Left forelimb (tissue), 1 donor: Measurements from ENCODE around the gene CARD16.
"Not testable (repeated sequence)": the region's sequence is repeated elsewhere in the genome, so short reads cannot be mapped to it uniquely, and the experiment has no call there.

Source experiments
- DNase-seq: peaks from one replicate; pipeline ENCODE4 v3.0.0-alpha.2; 2018; ENCODE audit warnings: low spot score

Gene CARD16

GRCh38 chr11:105044557-105045524 lies at the start of gene CARD16:
TSS of gene CARD16 (minus strand) at chr11:105045335. CDS start at chr11:105045297, 38 bp downstream.
- DNase-seq, result not testable (repeated sequence)

- DNase-seq, result no peak
Observed at GRCh38 chr11:105092256-105093239, 47.4 kb upstream of the CARD16 start.

GRCh38 chr11:105081412-105082150 lies 36.4 kb upstream of the CARD16 start:
- no peak for DNase-seq

GRCh38 chr11:105080171-105080906 lies 35.2 kb upstream of the CARD16 start:
- DNase-seq, result not testable (repeated sequence)

DNA sequence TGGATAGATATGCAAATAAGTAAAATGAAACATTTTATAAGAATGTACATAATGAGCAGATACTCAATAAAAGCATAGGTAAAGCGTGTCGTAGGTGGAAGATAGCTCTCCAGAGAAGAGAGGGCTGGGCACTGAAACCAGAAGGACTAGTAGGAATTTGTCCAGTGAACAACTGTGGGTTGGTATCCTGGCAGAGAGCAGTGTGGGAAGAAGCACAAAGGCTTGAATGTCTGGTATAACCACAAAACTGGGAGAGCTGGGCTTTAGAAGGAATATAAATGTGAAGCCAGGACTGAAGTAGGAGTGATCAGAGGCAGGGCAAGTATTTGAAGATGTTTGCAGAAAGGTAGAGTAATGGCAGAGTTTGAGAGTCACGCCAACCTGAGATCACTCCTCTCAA lies 33.1 kb upstream of the CARD16 start:
- no peak for DNase-seq

DNA sequence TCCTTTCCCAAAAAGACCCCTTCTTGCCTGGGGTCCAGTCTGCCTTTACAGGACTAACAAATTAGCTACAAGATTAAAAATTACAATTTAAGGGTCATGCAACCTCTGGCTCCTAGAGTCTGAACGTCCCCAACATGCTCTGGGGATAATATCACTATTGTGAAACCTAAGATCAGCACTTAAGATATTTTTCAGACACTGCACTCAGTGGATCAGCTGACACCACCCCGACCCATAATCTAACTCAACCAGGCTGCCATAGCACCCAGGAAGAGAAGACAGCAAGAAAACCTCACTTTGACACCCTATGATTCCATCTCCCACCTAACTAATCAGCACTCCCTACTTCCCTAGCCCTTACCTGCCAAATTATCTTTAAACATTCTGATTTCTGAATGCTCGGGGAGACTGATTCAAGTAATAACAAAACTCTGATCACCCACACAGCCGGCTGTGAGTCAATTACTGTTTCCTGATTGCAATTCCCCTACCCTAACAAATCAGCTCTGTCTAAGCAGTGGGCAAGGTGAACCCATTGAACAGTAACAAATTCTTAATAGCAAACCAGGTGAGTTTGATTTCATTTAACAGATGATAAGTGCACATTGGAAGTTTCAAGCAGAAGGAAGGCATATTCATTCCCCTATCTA lies 32.1 kb upstream of the CARD16 start:
- not testable (repeated sequence) for DNase-seq

DNA sequence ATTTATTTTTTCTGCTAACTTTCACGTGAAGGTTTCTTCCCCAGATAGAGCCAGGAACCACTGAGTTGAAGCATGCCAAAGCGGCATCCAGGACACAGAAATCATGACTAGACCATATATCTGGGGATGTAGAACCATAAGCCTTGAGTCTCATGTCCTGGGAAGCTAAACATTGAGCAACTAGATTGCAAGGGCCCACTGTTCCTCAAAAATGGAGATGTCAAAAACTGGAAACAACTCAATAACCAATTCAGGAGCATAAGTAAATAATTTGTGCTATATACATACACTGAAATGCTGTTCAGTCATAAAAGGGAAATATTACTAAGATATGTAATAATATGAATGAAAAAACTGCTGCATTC lies 29.0 kb upstream of the CARD16 start:
- no peak for DNase-seq

- DNase-seq, result no peak
Observed at GRCh38 chr11:105073456-105074165, 28.5 kb upstream of the CARD16 start.

- not testable (repeated sequence) for DNase-seq
Observed at GRCh38 chr11:105072080-105072479, 26.9 kb upstream of the CARD16 start.

GRCh38 chr11:105071089-105071732 lies 26.1 kb upstream of the CARD16 start:
- no peak for DNase-seq

DNA sequence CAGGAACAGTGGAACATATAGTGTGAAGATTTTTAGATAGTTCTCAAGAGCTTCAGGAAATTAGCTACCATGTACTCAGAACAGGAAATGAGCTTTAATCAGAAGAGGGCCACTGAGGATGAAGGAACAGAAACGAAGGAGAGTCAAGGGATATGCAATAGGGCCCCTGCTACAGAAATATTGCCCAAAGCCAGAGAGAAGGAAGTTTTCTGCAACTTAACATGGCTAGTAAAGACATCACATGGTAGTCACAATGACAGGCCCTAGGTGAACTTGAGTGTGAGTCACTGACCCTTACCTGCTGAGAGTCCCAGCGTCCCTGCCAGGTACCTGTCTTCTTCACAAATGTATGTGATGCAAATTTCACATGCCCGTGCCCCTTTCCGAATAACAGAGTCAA lies 25.2 kb upstream of the CARD16 start:
- no peak for DNase-seq

GRCh38 chr11:105069749-105070148 lies 24.6 kb upstream of the CARD16 start:
- DNase-seq, result not testable (repeated sequence)

DNA sequence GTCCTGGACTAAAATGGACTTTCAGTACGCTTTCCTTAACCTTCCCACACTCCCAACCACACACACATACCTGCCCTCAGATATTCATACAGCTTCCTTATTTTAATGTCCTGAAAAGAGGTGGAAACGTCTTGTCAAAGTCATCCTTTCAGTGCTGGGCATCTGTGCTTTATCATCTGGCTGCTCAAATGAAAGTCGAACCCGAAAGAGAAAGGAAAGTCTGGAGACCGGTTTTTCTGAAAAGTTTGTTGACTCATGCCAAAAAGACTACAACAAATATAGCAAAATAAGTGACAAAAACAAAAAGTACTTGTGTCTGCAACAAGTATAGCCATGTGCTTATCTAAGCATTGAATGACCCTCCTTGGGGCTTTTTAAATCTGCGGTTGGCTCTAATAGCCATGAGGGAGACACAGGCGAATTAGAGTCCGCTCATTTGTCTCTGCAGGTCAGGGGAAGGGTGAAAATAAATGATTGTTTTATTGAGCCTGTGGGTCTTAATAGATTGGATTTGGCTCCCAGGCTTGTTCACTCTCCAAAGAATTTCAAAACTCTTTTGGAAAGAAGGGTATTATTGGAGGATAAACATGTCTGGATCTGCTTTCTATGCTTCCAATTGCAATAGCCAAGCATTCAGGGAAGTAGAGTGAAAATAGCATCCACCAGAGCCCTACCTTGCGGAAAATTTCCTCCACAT lies 18.3 kb upstream of the CARD16 start:
- DNase-seq, result not testable (repeated sequence)

DNA sequence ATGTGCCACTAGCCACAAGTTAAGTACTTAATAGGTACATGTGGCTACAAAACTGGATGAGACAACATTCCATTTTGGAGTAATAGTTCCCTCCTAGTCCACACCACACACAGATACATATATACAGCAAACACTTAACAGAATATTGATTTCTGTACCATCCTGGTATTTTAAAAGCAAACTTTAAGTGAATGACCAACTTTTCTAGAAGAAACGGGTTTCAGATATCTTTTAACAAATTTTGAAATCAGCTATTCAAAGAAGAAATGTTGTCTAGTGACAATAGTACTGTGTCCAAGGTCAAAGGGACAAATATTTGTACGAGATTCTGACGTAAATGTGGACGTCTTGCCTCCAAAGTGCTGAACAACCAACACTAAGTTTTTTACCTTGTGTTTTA lies 12.3 kb upstream of the CARD16 start:
- no peak for DNase-seq

DNA sequence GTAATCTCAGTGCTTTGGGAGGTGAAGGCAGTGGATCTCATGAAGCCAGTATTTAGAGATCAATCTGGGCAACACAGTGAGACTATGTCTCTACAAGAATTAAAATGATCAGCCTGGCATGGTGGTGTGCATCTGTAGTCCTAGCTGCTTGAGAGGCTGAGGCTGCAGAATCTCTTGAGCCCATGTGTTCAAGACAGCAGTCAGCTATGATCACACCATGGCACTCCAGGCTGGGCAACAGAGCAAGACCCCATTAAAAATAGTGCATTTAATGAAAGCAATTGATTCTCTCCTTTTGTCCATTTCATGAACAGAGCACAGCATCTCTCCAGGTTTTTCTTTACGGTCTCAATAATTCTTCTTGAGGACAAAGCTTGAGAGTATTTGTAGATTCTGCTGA lies 11.3 kb upstream of the CARD16 start:
- DNase-seq, result no peak

- no peak for DNase-seq
Observed at GRCh38 chr11:105054723-105055493, 9.8 kb upstream of the CARD16 start.

DNA sequence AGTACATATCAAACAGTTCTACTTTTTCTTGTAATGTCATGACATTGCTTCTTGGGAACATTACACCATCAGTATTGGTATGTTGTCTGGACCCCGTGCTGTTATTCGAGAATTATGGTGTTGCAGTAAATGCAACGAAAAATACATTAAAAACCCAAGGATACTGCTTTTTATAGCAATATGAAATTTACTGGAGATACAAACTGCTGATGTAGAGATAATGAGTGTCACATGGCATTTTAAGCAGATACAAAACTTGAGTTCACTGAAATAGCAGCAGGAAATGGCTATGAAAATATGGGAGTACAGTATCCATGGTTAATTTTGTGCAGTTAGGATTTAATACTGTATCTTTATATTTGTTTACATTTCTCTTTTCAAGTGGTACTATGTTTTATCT lies 7.4 kb upstream of the CARD16 start:
- no peak for DNase-seq

- no peak for DNase-seq
Observed at GRCh38 chr11:105051559-105051958, 6.4 kb upstream of the CARD16 start.
